ENCODE data around the gene SELL. TPM values are rescaled to one million over a fixed set of nuclear protein-coding genes. Genes with fewer than 3 reads are reported as not detected.

The SELL gene
- total RNA-seq, 4 donors from 2014 or later = 0.75 to 2.7 (median 1.7) TPM

DNA sequence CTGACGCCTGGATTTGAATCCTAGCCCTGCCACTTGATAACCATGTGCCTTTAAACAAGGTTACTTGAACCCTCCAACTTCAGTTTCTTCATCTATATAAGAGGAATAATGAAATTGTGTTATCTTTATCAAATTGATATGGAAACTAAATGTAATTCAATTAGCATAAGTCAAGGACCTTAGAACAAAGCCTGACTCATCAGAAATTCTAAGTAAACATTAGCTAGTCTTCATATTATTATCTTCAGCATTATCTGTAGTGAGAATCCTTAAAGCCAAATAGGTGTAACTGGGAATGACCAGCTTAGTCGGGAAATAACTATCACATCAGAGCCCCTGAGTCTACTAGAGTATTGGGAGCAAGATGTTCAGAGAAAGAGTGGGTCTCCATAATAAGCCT, 6.6 kb downstream of the SELL start:
- TF ChIP-seq, protein P1, sequence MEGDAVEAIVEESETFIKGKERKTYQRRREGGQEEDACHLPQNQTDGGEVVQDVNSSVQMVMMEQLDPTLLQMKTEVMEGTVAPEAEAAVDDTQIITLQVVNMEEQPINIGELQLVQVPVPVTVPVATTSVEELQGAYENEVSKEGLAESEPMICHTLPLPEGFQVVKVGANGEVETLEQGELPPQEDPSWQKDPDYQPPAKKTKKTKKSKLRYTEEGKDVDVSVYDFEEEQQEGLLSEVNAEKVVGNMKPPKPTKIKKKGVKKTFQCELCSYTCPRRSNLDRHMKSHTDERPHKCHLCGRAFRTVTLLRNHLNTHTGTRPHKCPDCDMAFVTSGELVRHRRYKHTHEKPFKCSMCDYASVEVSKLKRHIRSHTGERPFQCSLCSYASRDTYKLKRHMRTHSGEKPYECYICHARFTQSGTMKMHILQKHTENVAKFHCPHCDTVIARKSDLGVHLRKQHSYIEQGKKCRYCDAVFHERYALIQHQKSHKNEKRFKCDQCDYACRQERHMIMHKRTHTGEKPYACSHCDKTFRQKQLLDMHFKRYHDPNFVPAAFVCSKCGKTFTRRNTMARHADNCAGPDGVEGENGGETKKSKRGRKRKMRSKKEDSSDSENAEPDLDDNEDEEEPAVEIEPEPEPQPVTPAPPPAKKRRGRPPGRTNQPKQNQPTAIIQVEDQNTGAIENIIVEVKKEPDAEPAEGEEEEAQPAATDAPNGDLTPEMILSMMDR (IDR thresholded peaks at IDR 0.05; ENCODE audit: low read depth) = no peak

DNA sequence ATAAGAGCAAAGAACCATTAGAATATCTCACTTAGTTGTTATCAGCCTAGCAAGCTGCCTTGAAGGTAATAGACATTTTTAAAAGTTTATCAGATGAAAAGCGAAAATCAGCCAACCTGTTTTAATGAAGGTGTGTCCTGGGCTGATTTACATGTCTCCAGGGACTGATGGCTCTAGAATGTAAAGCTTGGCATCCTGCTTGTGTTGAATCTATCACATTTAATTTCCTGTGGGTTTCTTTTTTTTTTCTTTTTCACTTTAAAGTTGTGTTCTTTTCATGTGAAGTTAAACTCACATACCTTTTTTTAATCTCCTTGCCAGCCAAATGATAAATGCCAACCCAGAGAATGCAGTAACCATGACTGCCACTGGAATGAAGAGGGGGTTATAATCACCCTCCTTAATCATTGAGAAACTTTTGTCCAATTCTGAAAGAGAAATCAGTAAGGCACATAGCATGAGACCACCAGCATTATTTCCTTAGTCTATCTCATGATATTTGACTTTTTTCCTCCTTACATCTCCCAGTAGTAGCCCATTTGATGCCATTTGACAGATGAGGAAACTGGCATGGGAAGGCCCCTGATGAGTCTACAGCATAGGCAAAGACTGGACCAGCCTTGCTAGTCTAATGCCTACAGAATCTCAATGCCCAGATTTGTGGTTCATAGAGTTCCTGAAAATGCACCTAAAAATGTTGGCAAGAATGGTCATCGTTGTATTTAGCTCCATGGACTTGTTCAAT, 10.0 kb downstream of the SELL start:
- TF ChIP-seq, protein P1 (IDR thresholded peaks at IDR 0.05; ENCODE audit: low read depth) = no peak

DNA sequence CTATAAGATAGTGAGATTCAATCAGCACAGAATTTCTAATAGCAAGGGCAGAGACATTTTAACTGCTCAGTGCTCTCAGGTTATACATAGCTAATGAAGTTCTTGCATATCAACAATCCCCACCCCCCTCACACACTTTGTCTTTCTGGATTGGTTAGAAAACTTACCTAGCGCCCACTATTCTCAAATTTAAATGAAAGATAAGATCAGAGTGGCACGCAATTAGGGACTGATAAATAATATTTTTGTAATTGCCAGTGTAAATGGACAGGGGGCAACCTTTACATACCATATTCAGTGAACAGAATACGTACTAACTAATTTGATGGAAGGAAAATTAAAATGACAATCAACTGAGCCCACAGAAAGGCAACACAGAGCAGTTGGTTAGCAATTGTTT, 11.7 kb downstream of the SELL start:
- TF ChIP-seq, protein P1 (IDR thresholded peaks at IDR 0.05; ENCODE audit: low read depth) = no peak

DNA sequence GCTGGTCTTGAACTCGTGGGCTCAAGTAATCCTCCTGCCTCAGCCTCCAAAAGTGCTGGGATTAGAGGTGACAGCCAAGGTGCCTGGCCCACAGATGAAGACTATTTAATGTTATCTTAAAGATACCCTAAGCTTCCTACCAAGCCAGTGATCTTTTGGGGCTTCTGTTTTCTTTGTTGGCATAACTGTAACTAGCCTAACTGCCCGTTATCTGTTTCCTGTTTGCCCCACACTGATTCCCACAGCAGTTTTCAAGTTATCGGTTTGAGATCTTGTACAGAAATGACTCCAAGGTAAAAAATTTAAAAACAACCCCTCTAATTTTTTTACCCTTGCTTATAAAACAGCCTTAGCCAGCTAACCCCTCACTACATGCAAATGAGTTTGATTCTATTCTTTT, 12.4 kb downstream of the SELL start:
- TF ChIP-seq, protein P1 (IDR thresholded peaks at IDR 0.05; ENCODE audit: low read depth) = no peak

DNA sequence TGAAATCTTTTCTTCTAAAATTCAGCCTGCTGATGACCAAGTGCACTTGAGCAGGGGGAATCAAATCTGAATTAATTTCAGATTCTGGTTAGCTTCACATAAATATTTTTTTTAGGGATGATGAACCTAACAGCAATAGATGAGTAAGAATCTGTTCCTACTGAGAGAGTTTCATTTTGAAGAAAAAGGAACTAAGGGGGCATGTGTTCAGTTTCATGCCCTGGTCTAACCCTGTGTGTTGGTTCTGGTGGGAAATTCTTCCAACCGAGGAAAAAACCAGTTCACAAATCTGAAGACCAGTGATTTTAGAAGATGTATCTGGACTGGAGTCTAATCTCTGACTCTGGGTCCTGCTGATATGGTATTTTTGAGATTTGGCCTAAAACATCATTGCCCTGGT, 13.7 kb downstream of the SELL start:
- TF ChIP-seq, protein P1 (IDR thresholded peaks at IDR 0.05; ENCODE audit: low read depth) = no peak

DNA sequence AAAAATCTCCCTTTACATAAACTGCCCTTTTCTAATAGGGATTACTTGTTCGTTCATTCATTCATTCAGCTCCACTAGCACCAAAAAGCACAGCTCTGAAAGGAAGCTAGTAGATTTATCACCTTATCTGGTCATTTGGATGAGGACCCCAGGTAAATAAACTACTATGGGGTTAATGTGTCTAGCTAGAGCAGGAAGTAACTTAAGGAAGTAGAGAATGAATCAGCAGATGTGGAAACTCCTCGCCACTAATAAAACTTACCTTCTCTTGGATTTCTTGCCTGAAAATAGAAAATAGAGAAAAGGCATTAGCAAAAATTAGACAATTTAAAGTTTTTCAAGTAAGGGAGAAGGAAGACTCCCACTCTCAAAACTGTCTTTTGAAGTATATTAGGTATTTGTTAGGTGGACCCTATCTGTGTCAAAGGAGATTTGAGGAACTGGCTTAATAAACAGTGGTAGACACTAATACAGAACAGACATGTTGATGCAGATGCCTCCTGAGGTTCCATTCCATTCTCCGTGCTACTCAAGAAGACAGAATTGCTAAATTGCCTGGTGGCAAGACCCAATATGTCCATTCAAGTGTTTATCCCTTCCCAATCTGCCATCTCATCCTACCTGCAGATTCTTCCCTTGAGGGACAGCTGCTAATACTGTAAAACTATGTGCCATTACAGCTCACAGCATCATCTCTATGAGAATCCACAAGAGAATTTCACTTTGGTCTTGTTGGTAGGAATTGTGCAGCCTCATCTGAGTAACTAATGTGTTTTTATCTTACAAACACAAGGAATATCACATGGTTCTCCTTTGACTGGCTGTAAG, 14.9 kb downstream of the SELL start:
- TF ChIP-seq, protein P1 (IDR thresholded peaks at IDR 0.05; ENCODE audit: low read depth) = no peak
